Islet of Langerhans (tissue), 1 donor: ENCODE results near the gene INVS.
"Not testable (repeated sequence)": the region's sequence is repeated elsewhere in the genome, so short reads cannot be mapped to it uniquely, and the experiment has no call there.

ENCODE experiments used
- FAIRE-seq: peaks from one replicate; lab custom pipeline; 2011; peaks lifted over from hg19 to GRCh38; lab: Jason Lieb, UNC

Gene INVS

DNA sequence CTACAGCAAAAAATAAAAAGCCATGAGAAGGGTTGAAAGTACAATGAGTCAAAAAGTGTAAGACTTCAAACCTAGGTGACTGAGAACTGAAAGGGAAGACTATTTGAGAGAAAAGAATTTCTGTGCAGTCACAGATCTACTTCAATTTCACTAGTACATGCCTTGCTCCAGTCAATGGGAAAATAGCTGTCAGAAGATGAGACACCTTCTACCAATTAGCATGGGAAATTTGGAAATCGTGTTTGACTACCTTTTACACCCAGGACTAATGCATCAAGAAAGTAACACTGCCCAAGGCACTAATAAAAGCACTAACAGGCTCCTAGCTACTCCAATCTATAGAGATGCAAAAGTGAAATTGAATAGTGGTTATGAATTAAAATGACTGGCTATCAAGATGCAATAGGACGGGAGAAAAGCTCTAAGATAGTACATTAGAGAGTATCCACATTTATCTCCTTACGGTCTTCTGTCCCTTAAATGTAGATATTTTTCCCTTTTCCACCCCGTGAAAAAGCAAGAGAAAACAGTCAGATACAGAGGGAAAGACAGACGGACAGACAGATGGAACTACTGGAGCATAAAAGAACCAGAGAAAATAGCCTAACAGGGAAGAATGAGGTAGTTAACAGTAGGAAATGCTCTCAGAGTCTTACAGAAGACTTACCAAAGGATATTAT, 15.5 kb upstream of the INVS start:
- FAIRE-seq = peak; percentile 41

DNA sequence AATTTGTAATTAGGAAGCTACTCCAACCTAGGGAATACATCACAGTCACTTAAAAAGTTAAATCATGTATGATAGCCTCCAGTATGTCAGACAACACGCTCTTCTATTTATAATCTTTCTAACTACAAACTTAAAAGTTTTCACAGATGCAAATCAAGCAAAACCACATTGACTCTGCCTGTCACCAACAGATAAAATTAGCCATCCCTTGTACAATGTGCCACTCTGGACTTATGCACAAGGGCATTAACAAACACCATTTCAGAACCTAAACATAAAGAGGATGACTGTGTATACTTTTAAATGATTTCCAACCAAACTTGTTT, 15.0 kb upstream of the INVS start:
- peak; percentile 13 for FAIRE-seq

DNA sequence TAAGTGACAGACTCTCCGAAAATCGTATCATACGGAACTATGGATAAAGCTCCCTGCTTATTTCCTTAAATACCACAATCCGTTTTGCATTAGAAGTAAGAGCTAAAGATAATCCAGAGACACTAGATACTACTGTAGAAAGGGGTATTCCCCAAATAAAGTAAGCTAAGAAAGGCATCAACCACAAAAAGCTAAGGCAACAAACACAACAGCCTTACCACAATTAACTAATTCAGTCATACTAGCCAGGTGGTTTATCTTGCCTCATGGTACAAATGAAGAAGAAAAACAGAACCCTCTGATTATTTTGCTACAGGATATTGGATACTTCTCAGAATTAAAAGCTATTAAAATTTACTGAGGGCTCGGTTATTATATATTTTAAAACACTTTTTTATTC, 14.3 kb upstream of the INVS start:
- FAIRE-seq = no peak

DNA sequence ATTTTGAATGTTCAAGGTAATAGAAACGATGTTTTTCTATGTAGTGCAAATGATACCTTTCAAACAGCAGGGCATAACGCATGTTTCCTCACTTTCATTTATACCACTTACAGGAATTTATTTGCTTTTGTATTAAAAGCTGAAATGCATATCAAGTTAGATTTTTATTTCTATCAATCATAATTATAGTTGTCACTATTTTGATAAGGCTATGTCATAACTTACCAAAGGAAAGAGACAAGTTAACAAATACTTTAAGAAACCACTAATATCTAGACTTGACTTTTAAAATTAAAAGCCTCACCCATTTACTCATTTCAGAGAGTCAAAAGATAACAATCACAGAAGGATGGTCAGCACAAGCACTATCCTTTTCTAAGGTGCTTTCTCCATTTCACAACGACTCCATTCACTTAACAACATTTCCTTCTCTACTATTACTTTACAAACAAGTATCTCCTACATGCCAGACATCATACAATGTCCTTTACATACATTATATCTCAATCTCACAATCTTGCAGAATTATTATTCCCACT, 12.9 kb upstream of the INVS start:
- no peak for FAIRE-seq

DNA sequence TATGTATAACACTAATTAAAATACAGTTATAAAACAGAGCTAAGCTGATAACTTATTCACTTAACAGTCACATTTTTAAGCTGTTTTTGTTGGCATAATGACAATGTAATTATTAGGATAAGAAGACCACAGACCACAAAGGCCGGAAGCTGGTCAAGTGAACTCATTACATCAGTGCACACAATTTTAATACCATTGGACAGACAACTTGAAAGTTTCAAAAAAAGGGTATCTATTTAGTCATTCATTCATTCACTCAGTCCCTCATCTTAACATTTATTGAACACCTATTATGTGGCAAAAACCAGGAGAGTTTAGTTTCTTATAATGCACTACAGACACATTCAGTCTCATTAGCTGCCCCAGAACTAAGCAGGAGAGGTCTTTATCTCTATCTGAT, 11.8 kb upstream of the INVS start:
- no peak for FAIRE-seq

DNA sequence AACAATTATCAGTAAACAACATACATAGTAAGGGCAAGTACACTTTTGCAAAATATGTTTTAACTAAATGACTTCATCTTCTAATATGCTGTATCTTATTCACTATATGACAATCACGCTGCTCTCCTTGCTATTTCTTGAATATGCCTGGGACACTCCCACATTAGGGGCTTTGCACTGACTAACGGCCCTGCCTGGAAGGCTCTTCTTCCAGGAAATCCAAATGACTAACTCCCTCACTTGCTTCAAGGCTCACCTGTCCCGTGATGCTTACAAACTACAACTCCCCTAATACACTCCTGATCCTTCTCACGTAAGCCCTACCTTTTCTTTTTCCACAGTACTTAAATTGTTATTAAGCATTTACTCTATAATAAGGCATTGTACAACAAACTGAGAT, 10.8 kb upstream of the INVS start:
- FAIRE-seq = no peak

DNA sequence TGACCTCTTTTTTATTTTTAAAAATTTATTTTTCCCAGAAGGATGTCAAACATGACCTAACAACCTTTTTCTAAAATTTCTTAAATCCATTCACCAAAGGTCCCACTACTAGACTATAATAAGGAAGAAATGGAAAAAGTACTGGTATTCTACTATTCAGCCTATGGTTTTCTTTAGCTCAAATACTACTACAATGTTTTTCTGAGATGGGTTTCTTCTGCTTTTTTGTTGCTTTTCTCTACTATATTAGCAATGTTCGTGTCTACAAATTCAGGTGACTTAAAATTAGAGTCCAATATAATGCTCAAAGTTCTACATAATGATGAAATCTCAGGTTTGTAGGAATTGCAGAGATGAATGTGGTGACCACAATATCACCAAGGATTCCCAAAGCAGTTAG, 8.2 kb upstream of the INVS start:
- no peak for FAIRE-seq

DNA sequence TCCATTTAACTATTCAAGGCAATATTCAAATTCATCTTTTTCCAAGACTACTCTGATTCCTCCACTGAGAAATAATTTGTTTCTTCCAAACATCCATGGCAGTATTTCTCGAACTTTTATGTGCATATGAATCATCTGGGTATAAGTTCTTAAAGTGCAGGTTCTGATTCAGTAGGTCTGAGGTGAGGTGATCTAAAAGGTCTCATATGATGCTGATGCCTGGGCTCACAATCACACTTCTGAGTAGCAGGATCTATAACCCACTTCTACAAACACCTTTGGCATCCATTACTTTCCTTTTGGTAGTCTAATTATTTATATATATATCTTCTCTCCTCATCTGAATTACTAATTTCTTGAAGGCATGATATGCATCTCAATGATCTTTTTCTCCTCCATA, 7.4 kb upstream of the INVS start:
- peak; percentile 33 for FAIRE-seq

DNA sequence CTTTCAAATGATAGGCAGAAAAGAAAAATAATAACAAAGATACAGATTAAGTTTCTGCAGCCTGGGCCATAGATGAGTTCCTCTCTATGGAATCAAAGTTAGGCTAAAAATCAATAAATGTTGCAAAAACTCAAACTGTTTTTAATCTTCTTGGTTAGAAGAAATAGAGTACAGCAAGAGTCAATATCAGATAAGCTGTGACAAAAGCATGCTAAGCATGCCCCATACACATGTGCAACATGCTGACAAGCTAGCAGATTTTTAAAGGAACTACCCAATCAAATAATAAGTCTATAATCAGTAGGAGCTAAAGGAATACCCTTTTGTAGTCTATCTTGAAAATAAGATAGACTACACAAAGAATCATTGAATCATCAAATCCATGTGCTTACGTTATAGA, 7.0 kb upstream of the INVS start:
- FAIRE-seq = no peak

DNA sequence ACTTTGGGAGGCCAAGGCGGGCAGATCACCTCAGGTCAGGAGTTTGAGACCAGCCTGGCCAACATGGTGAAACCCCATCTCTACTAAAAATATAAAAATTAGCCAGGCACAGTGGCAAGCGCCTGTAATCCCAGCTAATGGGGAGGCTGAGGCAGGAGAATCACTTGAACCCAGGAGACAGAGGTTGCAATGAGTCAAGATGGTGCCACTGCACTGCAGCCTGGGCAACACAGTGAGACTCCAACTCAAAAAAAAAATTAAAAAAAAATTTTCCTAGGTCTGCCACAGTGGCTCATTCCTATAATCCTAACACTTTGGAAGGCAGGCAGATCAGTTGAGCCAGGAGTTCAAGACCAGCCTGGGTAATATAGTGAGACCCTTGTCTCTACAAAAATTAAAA, 4.6 kb upstream of the INVS start:
- FAIRE-seq = not testable (repeated sequence)

DNA sequence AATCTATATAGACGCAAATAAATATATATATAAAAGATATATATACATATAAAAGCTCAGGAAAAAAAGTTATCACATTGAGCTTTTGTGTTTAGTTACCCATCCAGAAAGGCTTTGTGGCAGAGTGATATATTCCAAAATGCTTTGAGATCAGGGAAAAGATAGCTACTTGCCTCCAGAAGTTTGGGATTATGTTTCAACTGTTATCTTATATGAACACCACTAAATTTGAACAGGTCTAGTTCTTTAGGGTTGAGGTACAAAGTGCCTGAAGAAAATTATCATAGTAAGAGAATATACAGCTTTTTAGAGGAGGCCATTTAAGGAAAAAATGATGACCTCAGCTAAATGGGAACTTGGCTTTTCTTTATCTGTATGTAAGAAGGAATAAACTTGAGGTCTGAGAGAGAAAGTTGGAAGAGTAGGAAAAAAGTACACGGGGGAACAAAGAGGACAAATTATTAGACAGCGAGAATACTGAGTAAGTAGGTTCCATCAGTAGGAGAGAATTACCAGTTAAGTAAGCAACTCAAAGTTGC, 2.6 kb upstream of the INVS start:
- FAIRE-seq = no peak

DNA sequence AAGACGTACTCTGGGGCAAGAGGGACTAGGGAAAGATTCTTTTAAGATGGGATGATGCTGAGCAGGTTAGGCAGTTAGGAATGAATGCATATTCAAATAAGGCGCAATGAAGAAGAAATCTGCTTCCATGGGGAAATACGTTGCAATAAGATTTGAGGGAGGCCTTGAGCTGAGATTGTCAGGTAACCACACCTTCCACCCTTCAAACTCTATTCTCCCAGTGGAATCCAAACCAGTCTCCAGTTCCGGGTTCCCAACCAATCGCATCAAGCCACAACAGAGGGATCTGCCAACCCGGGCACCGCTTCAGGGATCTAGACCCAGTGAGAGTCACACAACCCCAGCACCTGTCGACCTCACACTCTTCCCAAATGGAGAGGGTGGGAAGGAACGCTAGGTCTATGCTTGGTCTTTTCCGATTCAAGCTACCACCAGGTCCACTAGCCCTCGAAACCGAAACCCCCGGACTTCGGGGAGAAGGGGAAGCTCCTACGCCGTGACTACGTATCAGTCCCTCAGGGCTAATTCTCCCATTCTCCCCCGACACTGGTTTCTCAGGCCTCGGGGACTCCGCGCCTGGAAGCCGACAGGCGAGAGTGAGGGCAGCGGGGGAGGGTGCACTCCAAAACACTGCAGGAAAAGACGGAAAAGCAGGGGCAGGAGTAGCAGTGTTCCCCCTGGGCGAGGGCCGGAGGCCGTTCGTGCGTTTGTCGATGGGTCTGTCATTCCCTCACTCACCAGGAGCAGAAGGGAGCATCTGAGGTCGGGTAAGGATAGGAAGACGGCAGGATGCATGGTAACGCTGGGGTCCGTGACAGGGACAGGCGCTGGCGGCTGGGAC, 777 bp upstream of the INVS start:
- no peak for FAIRE-seq

DNA sequence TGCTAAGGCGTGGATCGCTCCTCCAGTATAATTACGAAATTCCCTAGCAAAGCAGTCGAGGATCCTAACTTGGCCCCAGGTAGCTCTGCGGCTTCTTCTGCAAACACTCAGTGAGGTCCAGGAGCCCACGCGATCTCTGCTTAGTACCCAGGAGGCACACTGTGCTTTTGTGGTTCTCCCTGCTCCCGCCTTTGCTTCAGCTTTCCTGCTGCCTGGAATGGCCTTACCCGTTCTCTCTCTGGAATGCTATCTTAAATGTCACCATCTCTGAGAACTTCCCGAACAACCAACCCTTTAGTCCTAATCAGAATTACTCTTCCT, 639 bp downstream of the INVS start:
- FAIRE-seq = peak; percentile 21

DNA sequence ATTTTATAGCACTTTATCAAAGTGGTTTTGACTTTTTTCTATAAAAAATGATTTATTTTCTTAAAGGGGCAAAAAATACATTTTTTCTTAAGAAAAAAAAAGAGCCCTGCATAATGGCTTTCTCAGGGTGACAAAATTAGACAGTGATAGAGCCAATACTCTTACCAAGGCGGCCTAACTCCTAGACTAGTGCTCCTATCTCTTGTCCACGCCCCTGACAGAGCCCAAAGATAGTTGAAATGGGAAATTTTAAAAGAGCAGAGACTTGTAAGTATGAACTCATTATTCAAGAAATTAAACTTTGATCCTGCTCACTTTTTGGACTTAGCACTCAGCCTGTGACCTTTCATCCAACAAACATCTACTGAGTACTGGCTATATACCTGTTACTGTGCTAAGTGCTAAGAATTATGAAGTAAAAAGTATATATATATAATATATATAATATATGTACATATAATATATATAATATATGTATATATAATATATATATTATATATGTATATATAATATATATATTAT, 1.2 kb downstream of the INVS start:
- no peak for FAIRE-seq

DNA sequence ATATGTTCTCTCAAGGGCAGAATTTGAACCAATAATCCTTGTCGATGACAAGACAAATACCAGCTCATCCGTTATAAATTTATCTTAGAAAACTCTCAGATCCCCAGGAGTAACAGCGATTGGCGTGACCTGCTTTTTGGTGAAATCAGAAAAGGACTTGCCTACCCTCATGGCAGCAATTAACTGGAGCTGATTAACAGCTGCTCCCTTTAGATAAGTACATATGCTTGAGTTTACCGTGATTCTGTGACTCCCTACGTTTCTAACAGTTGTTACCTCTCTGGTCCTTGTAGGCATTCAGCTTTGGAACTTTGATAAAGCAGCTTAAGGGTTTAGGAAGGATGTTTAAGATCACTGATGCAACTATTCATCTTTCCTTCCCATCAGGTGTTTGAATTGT, 2.6 kb downstream of the INVS start:
- no peak for FAIRE-seq

DNA sequence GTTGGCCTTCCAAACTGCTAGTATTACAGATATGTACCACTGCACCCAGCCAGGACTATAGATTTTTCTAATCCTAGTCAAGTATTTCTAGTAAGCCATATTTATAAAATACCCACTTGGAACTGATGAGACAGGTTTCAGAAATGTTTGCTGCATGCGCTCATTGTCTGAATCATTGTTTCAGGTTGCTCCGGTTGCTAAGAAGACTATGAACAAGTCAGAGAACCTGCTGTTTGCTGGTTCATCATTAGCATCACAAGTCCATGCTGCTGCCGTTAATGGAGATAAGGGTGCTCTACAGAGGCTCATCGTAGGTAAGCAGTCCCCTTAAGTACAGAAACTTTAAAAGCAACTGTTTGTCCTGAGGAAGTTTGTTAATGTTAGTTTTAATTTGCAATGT, 5.3 kb downstream of the INVS start:
- FAIRE-seq = peak; percentile 97

DNA sequence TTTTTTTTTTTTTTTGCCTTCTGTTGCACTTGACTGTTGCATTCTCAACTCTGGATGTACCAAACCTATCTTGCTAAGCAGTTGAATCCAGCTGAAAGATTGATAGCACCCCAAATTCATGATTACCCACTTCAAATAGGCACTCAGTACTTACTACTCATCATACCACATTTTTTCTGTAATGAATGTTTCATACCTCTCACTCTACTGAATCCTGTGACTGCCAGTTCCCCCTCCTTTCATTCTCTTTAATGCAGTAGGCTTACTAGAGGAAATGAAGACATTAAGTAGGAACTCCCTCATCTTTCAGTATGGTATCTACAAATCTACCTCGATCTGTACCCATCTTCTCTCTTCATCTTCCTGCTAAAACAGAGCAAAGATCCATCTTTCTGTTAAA, 6.8 kb downstream of the INVS start:
- no peak for FAIRE-seq

DNA sequence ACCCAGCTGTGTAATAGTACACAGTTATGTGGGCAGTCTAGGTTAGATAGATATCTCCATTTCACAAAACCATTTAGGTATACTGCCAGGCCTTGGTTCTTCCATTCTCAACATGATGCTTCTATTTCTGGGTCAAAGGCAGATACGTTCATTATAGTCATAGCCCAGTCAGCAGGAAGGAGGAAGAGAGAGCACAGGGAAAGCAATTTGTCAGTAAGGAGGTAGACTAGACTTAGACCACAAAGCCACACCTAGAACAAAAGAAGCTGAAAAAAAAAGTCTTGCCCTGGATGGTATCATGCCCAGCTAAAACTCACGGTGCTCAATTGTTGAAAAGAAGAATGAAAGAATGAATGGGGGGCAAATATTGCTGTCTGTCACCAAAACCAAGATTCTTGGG, 7.6 kb downstream of the INVS start:
- FAIRE-seq = no peak

DNA sequence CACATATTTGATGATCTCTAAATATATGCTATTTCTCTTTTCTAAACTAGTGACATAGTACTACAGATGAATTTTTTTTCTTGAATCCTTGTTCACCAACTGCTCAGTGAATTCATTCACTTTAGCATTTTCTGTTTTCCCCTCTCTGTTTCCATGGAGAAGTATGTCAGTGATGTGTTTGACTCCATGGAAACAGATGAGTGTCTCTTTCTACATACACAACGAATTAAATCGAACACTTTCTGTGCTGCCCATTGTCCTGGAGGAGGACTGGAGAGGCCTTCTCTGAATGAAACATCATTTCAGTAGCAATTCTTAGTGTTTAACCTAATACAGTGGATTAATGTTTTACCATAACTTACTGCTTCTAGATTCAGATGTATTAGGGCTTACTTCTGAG, 9.5 kb downstream of the INVS start:
- FAIRE-seq = peak; percentile 98

DNA sequence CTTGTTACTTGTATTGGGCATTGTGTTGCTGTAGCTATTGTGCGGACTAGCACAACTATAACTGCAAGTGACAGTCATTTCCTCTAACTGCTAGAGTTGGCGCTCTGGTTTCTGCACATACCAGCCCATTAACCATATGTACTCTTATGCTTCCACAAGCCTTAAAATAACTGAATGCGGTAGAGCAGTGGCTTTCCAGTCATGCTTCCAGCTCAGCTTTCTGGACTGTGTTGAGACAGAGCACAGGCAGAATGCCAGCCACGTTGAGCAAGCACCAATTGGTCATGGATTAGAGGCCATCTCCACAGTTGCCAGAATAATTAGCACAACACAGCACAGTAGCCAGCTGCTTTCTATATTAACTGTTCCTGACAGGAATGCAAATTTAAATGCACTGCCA, 12.2 kb downstream of the INVS start:
- FAIRE-seq = peak; percentile 95

DNA sequence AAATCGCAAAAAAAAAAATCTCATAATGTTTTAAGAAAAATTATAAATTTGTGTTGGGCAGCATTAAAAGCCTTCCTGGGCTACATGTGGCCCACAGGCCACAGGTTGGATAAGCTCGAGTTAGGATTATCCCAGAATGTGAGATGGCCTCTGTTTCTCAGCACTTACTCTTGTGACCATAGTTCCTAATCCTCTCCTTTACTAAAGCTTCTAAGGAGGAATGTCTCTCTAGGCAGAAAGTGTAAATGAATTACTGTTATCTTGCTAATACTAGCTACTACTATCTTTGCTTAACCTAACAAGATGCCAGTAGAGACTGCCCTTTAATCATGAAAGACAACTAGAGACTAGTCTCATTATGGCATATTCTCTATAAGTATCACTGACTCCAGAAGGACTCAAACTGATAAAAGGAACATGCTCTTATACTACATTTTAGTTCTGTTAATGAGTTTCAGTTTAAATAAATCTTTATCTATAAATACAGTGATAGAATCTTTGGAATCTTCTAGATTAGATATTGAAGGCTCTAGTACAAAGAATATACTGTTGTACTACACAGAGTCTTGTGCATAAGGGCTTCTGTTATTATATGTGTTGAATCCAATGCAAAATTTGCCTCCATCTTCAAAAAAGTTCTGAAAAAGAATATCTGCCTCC, 13.8 kb downstream of the INVS start:
- no peak for FAIRE-seq

DNA sequence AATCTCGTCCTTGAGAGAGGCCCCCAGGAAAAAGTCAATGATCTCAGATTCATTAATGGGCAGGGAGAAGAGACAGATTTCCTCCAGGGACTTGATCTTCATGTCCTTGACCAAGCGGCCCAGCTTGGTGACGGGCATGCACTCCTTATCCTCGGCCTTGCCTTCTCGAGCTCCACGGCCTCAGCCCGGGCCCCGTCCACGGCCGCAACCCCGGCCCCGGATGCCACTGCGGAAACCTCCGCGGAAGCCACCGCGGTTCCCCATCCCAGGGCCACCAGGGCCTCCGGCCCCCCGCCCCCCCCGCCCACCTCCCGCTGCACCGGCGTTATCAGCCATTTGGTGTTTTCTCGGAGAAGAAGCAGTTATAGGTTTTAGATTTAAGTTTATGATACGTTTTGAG, 18.3 kb downstream of the INVS start:
- no peak for FAIRE-seq

DNA sequence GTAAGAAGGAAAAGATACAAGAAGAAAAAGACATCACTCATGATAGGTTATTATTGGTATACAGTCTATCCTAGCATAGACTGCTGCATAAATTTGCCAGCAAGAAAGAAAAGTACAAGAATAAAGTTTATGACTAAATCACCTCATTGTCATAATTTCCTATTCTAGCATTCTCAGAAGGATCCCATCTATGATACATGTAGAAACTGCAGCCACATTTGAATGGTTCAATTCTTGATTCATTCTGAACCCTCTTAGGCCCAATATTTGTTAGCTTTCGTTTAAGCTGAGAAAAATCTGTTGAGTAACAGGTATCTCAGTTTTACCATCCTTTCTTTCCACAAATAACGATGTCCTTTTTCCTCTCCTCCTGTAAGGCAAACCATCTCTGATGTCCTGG, 21.2 kb downstream of the INVS start:
- no peak for FAIRE-seq
